Thyroid gland (tissue), 4 donors: ENCODE data around the gene CACNA1E. TPM values are rescaled to one million over a fixed set of nuclear protein-coding genes. Genes with fewer than 3 reads are reported as not detected.

Experiments
- DNase-seq, 2 donors: peaks; one replicate each; pipeline ENCODE4 v3.0.0-alpha.2; 2019
- H3K27ac ChIP-seq, 3 donors: fragments of 200-600 bp; sonication (generic); 1 replicate in 2 of 3; 2 replicates in 1 of 3; pipeline ENCODE4 v1.5.1; 2016 to 2019; ENCODE audit warnings: mild to moderate bottlenecking in 1 of 3, moderate library complexity in 1 of 3
- H3K27me3 ChIP-seq: fragments of 200-600 bp; sonication (generic); one replicate; pipeline ENCODE4 v1.5.1; 2019
- H3K36me3 ChIP-seq, 2 donors: fragments of 200-600 bp; sonication (generic); one replicate each; pipeline ENCODE4 v1.5.1; 2016 to 2019
- H3K4me1 ChIP-seq, 2 donors: fragments of 200-600 bp; sonication (generic); one replicate each; pipeline ENCODE4 v1.5.1; 2017 to 2019
- H3K4me3 ChIP-seq, 3 donors: fragments of 200-600 bp; sonication (generic); replicated peaks in 1 of 3; 1 replicate in 2 of 3; 2 replicates in 1 of 3; pipeline ENCODE4 v1.5.1; 2016; ENCODE audit warnings: mild to moderate bottlenecking in 1 of 3
- H3K9me3 ChIP-seq: fragments of 200-600 bp; sonication (generic); one replicate; pipeline ENCODE4 v1.5.1; 2017
- CTCF ChIP-seq, 6 experiments: fragments of 200-600 bp in 3 of 6; fragments of 450-650 bp in 3 of 6; sonication (generic) in 3 of 6; IDR thresholded peaks; one replicate each; pipeline ENCODE4 v1.5.1; 2016 to 2019; ENCODE audit warnings: antibody characterized with exemption in 6 of 6, mild to moderate bottlenecking in 2 of 6, inconsistent platforms in 1 of 6, moderate library complexity in 1 of 6
- POLR2A ChIP-seq, 2 donors: fragments of 450-650 bp; IDR thresholded peaks; one replicate each; pipeline ENCODE4 v1.6.1; 2017; ENCODE audit warnings: antibody characterized with exemption in 2 of 2, mild to moderate bottlenecking in 2 of 2, moderate library complexity in 1 of 2
- WGBS, 2 donors: methylation state at CpG; one replicate each; pipeline ENCODE4 v1.1.5; 2017; 5-methylcytosine and 5-hydroxymethylcytosine counted together
- intact Hi-C: fragments of 100-400 bp; cut with DNase I; formaldehyde crosslinking; loops from one replicate; pipeline ENCODE4 v1.15.1; 2023
- total RNA-seq, 4 donors: library from RNA; depleted of rRNA; stranded (reverse); fragments of >200 nt; gene quantifications; one replicate each; pipeline ENCODE4 v1.2.3, GENCODE V29; 2016

CACNA1E gene
- total RNA-seq, 4 donors from 2014 or later = under 0.01 to 0.46 (median 0.15) TPM

GRCh38 chr1:181772714-181773113 is 289.4 kb downstream of the CACNA1E start:
- 72 to 75% methylated on average over 1 of the region's 1 CpG for WGBS, 2 donors
- no peak for DNase-seq
- intact Hi-C loops = no loop called here

GRCh38 chr1:181776044-181776443 is 292.7 kb downstream of the CACNA1E start:
- H3K27ac ChIP-seq = no peak overlapping the region
- 87 to 92% methylated on average over 9 to 10 of the region's 10 CpGs for WGBS, 2 donors
- no peaks in the 10 kb centered on the region for H3K9me3 ChIP-seq
- H3K4me1 ChIP-seq = no peaks in the 10 kb centered on the region
- TF ChIP-seq POLR2A (IDR thresholded peaks at IDR 0.05) = no peak
- no peak for TF ChIP-seq CTCF (IDR thresholded peaks at IDR 0.05)
- intact Hi-C loops = no loop called here
- no peak for DNase-seq
- no peak overlapping the region for H3K4me3 ChIP-seq
- no peaks in the 10 kb centered on the region for H3K27me3 ChIP-seq
- no peaks in the 10 kb centered on the region for H3K36me3 ChIP-seq

More at GRCh38 chr1:181772714-181773113, 289.4 kb downstream of the CACNA1E start:
- no peak for TF ChIP-seq CTCF (IDR thresholded peaks at IDR 0.05)
- no peak for TF ChIP-seq POLR2A (IDR thresholded peaks at IDR 0.05)
- H3K27me3 ChIP-seq = no peaks in the 10 kb centered on the region
- no peak overlapping the region for H3K27ac ChIP-seq
- no peaks in the 10 kb centered on the region for H3K9me3 ChIP-seq
- no peaks in the 10 kb centered on the region for H3K4me1 ChIP-seq
- no peak overlapping the region for H3K4me3 ChIP-seq
- H3K36me3 ChIP-seq = no peaks in the 10 kb centered on the region

- Histone ChIP-seq H3K27ac (no peak overlapping the region), H3K4me3 (no peak overlapping the region), H3K9me3 (no peaks in the 10 kb centered on the region), H3K4me1 (no peaks in the 10 kb centered on the region), H3K36me3 (no peaks in the 10 kb centered on the region), H3K27me3 (no peaks in the 10 kb centered on the region)
- intact Hi-C loops = no loop called here
- TF ChIP-seq POLR2A (IDR thresholded peaks at IDR 0.05) = no peak
- TF ChIP-seq CTCF (IDR thresholded peaks at IDR 0.05) = no peak
- DNase-seq = no peak
- WGBS, 2 donors = 91 to 100% methylated on average over 2 of the region's 2 CpGs
Measured at GRCh38 chr1:181777286-181777685, 294.0 kb downstream of the CACNA1E start.

GRCh38 chr1:181777812-181778211 is 294.5 kb downstream of the CACNA1E start:
- no peak for TF ChIP-seq POLR2A (IDR thresholded peaks at IDR 0.05)
- no peak for TF ChIP-seq CTCF (IDR thresholded peaks at IDR 0.05)
- Histone ChIP-seq H3K9me3 (no peaks in the 10 kb centered on the region), H3K4me1 (no peaks in the 10 kb centered on the region), H3K27me3 (no peaks in the 10 kb centered on the region), H3K36me3 (no peaks in the 10 kb centered on the region), H3K4me3 (no peak overlapping the region), H3K27ac (no peak overlapping the region)
- WGBS, 2 donors = 60 to 66% methylated on average over 1 of the region's 1 CpG
- no peak for DNase-seq
- intact Hi-C loops = no loop called here

- DNase-seq = peak; percentile 28 to 44
- H3K27me3 ChIP-seq = no peaks in the 10 kb centered on the region
- H3K9me3 ChIP-seq = no peaks in the 10 kb centered on the region
- H3K27ac ChIP-seq = no peak overlapping the region
- H3K4me3 ChIP-seq = no peak overlapping the region
- intact Hi-C loops = no loop called here
- no peaks in the 10 kb centered on the region for H3K4me1 ChIP-seq
- no peaks in the 10 kb centered on the region for H3K36me3 ChIP-seq
- TF ChIP-seq POLR2A (IDR thresholded peaks at IDR 0.05) (no peak), CTCF (IDR thresholded peaks at IDR 0.05) (no peak)
- 20 to 35% methylated on average over 4 of the region's 4 CpGs for WGBS, 2 donors
Measured at GRCh38 chr1:181778640-181779260, 295.4 kb downstream of the CACNA1E start.
